GM18867 (cell line): Measurements from ENCODE around the gene COCH.

Source experiments
- ATAC-seq: cut with Tn5 transposase; IDR thresholded peaks from one replicate; pipeline ENCODE4 v1.9.1; 2021; ENCODE audit warnings: mild to moderate bottlenecking, moderate library complexity; ENCODE audit not compliant: unreplicated experiment

Gene COCH

DNA sequence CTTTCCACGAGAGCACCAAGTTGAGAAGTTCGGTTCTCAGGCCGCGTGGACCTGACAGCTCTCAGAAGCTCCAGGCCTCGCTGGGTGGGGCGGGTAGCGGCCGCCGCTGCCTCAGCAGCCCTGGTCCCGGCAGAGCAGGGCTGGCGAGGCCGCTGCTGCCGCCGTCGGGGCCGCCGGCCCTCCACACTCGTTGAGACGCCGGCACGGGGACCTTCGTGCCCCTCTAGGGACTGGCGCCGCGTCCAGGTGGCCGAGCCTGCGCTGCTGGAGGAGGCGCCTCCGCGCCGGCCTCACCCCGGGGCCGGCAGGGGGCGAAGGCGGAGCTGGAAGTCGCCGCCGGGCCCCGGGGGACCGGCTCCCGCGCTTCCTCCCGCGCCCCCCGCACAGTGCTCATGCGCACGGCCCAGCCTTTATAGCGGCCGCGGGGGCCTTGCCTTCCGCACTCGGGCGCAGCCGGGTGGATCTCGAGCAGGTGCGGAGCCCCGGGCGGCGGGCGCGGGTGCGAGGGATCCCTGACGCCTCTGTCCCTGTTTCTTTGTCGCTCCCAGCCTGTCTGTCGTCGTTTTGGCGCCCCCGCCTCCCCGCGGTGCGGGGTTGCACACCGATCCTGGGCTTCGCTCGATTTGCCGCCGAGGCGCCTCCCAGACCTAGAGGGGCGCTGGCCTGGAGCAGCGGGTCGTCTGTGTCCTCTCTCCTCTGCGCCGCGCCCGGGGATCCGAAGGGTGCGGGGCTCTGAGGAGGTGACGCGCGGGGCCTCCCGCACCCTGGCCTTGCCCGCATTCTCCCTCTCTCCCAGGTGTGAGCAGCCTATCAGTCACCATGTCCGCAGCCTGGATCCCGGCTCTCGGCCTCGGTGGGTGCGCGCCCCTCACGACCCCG is at the start of gene COCH:
TSS of gene COCH (plus strand) at position 440 of the 879 bp plus-strand sequence. CDS start at position 820, 380 bp downstream.
- ATAC-seq, result peak; percentile 81

GRCh38 chr14:30826070-30826469 is 48.3 kb upstream of the COCH start:
- ATAC-seq, result no peak

GRCh38 chr14:30829853-30830252 is 44.5 kb upstream of the COCH start:
- no peak for ATAC-seq

- no peak for ATAC-seq
These were observed 40.0 kb upstream of the COCH start for GRCh38 chr14:30834353-30834752.

DNA sequence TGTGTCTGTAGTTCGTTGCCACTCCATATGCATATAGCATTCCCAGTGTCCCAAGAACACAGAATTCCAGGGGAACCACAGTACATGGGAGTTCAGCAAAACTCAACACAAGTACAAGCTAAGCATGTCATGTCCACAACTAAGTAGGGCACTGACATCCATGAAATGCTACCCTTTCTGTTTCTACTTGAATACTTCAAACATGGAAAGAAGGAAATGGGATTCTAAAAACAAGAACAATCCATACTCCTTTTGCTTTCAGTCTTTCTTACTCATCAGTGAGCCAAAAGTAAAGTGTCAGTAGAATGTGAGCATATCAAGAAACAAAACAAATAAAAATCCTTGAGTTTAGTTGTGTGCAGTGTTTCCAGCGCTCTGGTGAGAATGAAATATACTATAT is 36.0 kb upstream of the COCH start:
- no peak for ATAC-seq

- no peak for ATAC-seq
These were observed 34.1 kb upstream of the COCH start for GRCh38 chr14:30840086-30840779.

GRCh38 chr14:30842431-30842830 is 31.9 kb upstream of the COCH start:
- no peak for ATAC-seq

DNA sequence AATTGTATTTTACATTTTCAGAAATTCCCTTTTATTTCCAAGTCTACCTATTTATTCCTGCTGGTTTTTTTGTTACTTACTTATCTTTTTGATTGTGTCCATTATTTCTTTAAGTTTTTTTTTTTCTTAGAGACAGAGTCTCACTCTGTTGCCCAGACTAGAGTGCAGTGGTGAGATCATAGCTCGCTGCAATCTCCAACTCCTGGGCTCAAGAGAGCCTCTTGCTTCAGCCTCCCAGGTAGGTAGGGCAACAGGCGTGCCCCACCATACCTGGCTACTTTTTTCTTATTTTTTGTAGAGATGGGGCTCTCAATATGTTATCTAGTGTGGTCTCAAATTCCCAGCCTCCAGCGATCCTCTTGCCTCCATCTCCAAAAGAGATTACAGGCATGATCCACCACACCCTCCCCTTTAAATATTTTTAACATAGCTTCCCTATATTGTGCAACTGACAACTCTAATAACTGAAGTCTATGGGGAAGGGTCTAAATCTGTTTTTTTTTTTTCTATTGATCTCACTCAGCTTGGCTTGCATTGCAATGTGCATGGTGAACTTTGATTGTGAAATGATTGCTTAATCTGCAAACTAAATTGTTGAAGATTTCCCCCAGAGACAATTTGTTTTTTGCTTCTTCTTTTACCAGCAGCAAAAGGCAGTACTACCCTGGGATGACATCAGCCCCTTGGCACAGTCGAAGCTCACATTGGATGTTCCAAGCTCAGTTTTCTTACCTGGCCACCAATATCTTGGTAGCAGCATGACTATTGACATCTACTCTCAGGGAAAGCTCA is 25.7 kb upstream of the COCH start:
- ATAC-seq, result no peak

DNA sequence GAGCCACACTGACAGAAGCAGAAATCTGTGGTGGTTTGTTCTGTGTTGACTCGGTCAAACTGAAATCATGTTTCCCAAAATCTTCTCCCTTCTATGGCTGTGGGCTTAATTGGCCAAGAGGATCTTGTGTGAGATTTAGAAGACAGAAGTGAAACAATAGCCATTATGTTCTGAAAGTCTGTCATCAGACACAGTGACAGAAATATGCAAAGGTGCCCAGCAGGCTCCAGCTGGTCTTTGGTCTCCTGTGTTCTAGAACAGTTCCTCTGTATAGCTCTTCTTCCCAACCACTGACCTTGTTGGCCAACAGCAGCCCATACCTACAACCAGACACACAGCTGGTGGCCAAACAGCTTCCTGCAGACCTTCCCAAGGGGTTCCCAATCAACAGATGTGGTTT is 25.0 kb upstream of the COCH start:
- peak; percentile 95 for ATAC-seq

- no peak for ATAC-seq
These were observed 24.4 kb upstream of the COCH start for GRCh38 chr14:30849983-30850382.

- no peak for ATAC-seq
These were observed 20.4 kb upstream of the COCH start for GRCh38 chr14:30853946-30854345.

DNA sequence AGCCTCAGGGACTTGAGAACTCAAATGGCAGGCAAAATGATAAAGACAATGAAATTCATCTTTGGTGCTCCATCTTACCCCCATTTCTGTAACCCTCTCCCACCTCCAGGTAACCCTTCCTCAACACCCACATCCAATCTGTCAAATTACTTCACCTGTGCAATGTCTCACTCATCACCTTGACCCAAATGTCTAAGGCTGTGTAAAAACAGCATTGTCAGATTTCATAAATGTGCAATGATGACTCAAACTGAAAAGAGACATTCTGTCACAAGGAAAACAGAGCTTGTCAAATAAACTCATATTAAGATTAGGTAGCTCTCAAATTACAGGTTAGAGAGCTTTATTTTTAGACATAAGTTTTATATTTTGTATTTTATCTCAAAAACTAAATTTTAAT is 19.9 kb upstream of the COCH start:
- ATAC-seq, result peak; percentile 56

- ATAC-seq, result peak; percentile 55
These were observed 18.9 kb upstream of the COCH start for GRCh38 chr14:30855345-30856037.

DNA sequence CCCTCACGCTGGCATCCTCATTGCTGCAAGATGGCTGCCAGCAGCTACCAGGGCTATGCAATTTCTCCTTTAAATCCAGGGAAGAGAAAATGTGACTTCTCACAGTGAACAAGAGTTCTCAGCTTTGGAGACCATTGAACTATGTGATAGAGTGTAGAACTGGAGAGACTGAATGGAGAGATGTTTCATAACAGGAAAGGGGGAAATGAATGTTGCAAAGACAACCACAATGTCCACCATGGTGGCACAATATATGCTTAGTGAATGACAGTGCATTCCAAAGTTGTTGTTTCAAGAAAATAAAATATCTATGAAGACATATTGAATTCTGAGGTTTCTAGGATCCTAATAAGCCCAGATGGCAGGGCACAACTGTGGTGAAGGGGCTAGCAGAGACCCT is 13.2 kb upstream of the COCH start:
- no peak for ATAC-seq

DNA sequence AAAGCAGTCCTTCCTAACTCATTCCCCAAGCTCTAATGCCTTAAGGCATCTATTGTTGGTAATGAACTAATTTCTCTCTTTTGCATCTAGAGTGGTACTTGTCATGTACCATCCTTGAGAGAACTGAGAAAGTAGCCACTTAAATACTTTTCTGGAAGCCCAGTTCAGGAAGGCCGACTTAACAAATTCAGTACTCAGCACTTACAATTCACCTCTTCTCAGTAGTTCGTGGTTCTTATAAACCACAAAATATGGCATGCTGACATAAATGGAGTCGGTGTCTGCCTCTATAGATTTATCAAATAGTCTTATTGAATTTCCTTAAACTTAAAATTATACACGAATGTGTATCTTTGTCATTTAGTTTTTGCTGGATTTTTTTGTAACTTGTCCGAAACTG is 9.4 kb upstream of the COCH start:
- no peak for ATAC-seq

GRCh38 chr14:30868736-30869135 is 5.6 kb upstream of the COCH start:
- no peak for ATAC-seq

DNA sequence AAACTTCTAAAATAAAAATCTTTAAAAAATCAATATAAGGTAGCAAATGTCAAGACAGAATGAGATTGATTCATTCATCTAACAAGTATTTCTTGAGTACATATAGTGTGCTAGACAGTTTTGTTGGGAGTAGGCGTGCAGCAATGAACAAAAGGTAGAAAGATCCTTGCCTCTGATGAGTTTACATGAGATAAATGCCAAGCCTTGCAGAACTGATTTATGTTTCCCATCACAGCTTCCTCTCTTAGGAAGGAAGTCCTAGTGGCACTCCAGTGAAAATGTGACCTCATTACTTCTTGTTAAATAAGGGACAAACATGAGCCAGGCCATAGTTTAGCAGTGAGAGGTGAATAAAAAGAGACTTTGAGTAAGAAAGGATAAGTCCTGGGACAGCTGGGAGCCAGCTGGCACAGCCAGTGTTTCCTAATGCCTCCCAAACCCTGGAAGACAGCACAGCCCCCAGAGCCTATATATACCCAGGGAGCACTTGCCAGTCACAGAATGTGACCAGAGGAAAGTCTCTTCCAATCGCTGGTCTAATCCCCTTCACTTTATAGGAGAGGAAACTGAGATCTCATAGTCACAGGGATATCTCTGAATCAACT is 4.7 kb upstream of the COCH start:
- ATAC-seq, result no peak

DNA sequence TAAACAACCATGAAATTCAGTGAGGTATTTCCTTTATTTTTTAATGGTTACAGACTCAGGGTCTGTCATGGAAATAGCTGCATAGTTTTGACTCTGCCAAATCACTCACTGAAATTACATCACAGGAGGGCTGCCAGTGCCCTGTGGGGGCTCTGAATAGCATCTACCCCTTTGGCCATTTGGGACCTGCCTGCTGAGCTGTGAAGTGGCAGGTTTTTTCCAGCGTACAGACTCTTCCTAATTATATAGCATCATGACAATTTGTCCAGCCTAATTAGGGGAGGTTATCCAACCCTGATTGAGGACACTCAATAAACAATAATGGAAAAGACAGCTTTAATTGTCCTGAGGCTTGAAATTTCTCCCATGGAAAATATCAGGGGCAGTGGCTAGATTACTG is 1.8 kb upstream of the COCH start:
- ATAC-seq, result no peak

DNA sequence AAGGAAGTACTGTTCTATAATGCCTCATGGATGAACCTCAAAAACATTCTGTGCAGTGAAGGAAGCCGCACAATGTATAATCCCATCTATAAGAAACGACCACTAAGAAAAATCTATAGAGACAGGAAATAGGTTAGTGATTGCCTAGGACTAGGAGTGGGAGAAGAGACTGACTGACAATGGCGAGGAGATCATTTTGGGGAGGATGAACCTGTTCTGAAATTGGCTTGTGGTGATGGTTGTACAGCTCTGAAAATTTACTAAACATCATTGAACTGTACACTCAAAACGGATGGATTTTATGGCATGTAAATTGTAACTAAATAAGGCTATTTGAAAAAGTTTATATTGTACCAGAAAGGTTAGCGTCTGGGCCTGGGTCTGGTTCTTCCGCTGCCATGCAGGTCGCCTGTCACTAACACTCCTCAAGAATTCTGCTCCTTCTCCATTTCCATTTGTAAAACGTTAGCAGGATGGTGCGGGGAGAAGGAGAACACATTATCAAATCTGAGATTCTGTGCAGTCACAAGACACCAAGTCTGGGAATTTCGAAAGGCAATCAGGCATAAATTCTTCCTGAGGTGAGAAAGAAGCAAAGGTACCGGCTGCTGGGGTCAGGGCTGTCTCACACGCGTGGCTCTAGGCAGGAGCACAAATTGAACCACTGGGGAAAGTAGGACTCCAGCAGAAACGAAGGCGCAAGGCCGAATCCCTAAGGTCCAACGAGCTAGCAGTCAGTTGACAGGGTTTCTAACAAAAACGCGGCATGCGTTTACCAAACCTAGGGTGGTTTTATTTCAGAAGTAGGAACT is 845 bp upstream of the COCH start:
- no peak for ATAC-seq
